Measurements from ENCODE around the gene PSMF1.

Gene PSMF1

DNA sequence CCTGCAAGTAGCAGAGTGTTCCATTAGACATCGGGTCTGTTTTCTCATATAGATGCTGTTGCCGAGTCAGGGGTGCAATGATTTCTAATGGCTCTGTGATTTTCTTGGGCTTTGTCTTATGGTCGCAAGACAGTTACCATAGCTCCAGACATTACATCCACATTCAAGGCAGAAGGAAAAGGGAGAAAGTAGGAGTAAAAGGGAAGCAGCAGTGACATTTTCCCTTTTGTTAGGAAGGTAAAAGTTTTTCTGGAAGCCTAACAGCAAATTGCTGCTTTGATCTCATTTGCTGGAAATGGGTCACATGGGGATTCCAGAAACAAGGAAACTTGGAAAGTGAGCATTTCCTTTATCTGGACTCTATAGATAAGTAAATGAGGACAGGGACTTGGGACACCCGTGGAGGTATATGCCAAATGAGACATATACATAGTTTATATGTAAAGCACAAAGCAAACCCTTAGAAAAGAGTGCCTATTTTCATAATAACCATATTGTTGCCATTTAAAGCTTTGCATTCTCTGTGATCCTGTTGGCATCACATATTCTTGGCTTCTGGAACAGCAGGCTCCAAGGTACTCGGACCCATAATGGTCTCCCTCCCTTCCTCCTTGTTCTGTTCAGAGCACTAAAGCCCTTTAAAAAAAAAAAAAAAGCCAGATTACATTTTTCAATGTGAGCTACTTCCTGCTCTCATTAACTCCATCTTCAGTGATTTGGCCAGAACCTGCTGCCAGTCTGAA, 84.5 kb downstream of the PSMF1 start, which contains the start of gene C20orf202:
C20orf202 (plus strand) TSS at position 693 of the 743 bp plus-strand sequence. CDS start 132 bp downstream, outside the sequence.
- H3K4me3 Mint-ChIP-seq, result no peak within 1 kb of the TSS
- no peaks in the 10 kb centered on the region for H3K9me3 Mint-ChIP-seq
- H3K27ac Mint-ChIP-seq, result no peak within 1 kb of the TSS
- H3K27me3 Mint-ChIP-seq (ENCODE audit: low read depth), result peaks cover 4% of the 10 kb centered on the region
- H3K36me3 Mint-ChIP-seq (ENCODE audit: low read depth), result no peaks in the 10 kb centered on the region
- peaks cover 8% of the 10 kb centered on the region for H3K4me1 Mint-ChIP-seq (ENCODE audit: low read depth)

DNA sequence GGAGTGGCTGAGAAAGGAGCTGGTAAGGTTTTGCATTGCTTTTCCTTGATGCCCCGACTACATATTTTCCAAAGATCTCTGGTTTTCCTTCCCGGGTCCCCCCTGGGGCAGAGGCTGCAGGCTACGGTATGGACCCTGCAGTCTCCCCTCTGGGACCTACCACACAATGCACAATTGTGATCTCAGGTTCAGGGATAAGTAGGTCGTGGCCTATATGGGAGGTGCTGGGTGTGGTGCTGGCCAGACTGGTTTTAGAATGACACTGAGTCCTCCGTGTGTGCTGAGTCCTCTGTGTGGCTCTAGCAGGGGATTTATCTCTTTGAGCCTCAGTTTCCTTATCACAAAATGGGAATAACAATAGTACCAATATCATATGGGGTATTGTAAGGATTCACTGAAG, 85.2 kb downstream of the PSMF1 start:
- H3K9me3 Mint-ChIP-seq, result no peaks in the 10 kb centered on the region
- H3K4me3 Mint-ChIP-seq, result no peak overlapping the region
- no peak overlapping the region for H3K27ac Mint-ChIP-seq
- H3K36me3 Mint-ChIP-seq (ENCODE audit: low read depth), result no peaks in the 10 kb centered on the region
- H3K27me3 Mint-ChIP-seq (ENCODE audit: low read depth), result peaks cover 10% of the 10 kb centered on the region
- H3K4me1 Mint-ChIP-seq (ENCODE audit: low read depth), result peaks cover 8% of the 10 kb centered on the region

DNA sequence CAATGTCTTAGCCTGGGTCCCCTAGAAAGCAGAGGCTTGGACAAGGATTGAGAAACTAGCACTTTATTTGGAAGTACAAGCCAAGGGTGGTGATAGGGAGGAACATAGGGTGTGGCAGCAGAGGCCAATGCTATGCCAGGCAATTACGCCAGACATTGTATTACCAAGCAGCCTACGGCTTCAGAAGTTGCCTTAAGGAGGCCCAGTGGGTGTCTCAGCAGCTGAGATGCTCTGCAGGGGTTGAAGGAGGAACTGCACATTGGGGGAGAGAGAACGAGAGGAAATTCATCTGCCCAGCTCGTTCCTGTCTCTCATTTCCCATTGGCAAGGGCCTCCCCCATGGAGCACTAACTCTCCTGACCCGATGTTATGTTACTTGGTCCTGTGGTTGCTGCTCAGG, 85.7 kb downstream of the PSMF1 start:
- H3K4me1 Mint-ChIP-seq (ENCODE audit: low read depth), result peaks cover 8% of the 10 kb centered on the region
- peaks cover 12% of the 10 kb centered on the region for H3K27me3 Mint-ChIP-seq (ENCODE audit: low read depth)
- H3K4me3 Mint-ChIP-seq, result no peak overlapping the region
- H3K27ac Mint-ChIP-seq, result no peak overlapping the region
- no peaks in the 10 kb centered on the region for H3K9me3 Mint-ChIP-seq
- no peaks in the 10 kb centered on the region for H3K36me3 Mint-ChIP-seq (ENCODE audit: low read depth)

DNA sequence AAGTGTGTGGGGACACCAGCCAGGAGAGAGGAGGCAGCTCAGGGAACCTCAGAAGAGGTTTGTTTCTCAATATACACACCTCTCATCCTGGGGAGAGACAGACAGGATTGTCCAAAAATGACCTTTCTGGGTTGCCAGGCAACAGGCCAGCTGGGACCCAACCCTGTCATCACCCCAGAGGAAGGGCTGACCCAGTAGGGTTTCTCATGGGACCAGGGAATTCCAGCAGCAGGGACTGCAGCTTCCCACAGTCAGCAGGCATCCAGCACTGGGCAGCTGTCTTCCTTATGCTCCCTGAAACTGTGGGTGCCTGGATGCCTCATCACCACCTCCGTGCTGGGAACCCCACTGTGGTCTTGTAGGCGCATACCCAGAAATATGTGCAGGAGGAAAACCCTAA, 86.2 kb downstream of the PSMF1 start:
- Mint-ChIP-seq H3K9me3 (no peaks in the 10 kb centered on the region), H3K36me3 (ENCODE audit: low read depth) (no peaks in the 10 kb centered on the region), H3K4me3 (no peak overlapping the region), H3K4me1 (ENCODE audit: low read depth) (peaks cover 8% of the 10 kb centered on the region), H3K27me3 (ENCODE audit: low read depth) (peaks cover 17% of the 10 kb centered on the region), H3K27ac (no peak overlapping the region)

DNA sequence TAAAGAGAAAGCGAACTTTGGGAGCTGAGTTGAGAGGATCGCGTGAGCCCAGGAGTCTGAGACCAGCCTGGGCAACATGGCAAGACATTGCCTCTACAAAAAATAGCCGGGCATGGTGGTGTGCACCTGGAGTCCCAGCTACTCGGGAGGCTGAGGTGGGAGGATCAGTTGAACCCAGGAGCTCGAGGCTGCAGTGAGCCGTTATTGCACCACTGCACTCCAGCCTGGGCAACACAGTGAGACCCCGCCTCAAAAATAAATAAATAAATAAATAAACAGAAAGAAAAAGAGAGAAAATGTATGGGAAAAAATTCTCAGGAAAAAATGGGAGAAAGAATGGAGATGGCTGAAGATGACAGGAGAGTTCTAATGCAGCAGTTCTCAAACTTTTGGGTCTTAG, 87.4 kb downstream of the PSMF1 start:
- H3K27ac Mint-ChIP-seq, result no peak overlapping the region
- H3K27me3 Mint-ChIP-seq (ENCODE audit: low read depth), result peaks cover 22% of the 10 kb centered on the region
- H3K4me3 Mint-ChIP-seq, result no peak overlapping the region
- H3K36me3 Mint-ChIP-seq (ENCODE audit: low read depth), result no peaks in the 10 kb centered on the region
- H3K9me3 Mint-ChIP-seq, result no peaks in the 10 kb centered on the region
- H3K4me1 Mint-ChIP-seq (ENCODE audit: low read depth), result no peaks in the 10 kb centered on the region

DNA sequence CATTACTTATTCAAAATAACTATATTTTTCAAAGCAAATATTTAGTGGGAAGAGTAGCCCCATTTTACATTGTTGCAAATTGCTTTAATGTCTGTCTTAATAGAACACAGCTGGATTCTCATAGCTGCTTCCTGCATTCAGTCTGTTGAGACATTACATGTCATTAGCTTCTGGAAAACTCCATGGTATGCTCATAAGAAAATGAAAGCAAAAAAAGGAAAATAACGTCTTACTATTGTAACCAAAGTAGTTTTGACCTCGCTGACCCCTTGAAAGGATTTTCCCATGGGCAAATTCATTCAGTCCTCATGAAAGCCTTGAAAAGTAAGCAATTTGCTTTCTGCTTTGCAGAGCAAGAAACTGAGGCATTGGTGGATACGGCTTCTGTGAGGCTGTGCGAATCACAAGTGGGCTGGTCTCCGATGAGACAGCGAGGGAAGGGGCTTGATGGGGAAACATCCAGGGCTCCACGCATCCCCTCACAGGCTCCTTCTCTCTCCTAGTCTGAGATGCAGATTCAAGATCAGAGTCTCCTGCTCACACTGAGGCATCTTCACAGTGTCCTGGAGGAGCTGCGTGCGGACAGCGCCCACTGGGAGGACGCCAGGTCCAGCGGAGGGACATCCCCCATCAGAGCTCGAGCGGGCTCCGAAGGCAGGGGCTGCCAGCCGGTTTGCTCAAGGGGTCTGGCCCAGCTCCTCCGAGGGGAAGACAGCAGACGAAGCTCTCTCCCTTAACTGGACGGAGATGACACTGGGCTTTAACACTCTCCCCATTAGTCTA, 88.2 kb downstream of the PSMF1 start:
- no peak overlapping the region for H3K27ac Mint-ChIP-seq
- H3K9me3 Mint-ChIP-seq, result no peaks in the 10 kb centered on the region
- H3K4me3 Mint-ChIP-seq, result no peak overlapping the region
- peaks cover 26% of the 10 kb centered on the region for H3K27me3 Mint-ChIP-seq (ENCODE audit: low read depth)
- no peaks in the 10 kb centered on the region for H3K36me3 Mint-ChIP-seq (ENCODE audit: low read depth)
- H3K4me1 Mint-ChIP-seq (ENCODE audit: low read depth), result no peaks in the 10 kb centered on the region

DNA sequence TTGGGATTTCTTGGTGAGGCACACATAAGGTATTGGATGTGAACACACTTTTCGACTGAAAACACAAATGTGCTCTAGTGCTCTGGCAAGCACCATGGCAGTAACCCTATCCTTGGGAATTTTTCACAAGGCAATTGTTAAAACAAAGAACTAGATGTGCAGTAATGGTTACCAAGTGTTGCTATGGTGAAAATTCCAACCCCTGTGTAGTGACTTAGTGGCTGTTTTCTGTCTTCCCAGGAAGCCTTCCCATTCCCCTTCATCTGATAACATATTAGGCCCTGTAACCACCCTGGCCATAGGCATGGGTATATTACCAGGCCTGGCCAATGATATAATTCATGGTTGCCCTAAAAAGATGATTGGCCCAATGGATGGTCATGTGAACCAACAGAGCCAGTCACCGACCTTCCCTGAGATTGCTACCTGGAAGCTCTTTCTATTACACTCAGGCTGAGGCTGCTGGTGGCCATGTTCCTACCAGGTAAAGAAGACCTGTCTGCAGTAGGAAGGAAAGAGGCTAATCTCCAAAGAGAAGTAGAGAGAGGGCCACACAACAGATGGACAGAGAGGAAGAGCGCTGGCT, 89.0 kb downstream of the PSMF1 start:
- Mint-ChIP-seq H3K4me3 (no peak overlapping the region), H3K36me3 (ENCODE audit: low read depth) (no peaks in the 10 kb centered on the region), H3K4me1 (ENCODE audit: low read depth) (peaks cover under 1% of the 10 kb centered on the region), H3K27me3 (ENCODE audit: low read depth) (peaks cover 32% of the 10 kb centered on the region), H3K9me3 (no peaks in the 10 kb centered on the region), H3K27ac (no peak overlapping the region)

DNA sequence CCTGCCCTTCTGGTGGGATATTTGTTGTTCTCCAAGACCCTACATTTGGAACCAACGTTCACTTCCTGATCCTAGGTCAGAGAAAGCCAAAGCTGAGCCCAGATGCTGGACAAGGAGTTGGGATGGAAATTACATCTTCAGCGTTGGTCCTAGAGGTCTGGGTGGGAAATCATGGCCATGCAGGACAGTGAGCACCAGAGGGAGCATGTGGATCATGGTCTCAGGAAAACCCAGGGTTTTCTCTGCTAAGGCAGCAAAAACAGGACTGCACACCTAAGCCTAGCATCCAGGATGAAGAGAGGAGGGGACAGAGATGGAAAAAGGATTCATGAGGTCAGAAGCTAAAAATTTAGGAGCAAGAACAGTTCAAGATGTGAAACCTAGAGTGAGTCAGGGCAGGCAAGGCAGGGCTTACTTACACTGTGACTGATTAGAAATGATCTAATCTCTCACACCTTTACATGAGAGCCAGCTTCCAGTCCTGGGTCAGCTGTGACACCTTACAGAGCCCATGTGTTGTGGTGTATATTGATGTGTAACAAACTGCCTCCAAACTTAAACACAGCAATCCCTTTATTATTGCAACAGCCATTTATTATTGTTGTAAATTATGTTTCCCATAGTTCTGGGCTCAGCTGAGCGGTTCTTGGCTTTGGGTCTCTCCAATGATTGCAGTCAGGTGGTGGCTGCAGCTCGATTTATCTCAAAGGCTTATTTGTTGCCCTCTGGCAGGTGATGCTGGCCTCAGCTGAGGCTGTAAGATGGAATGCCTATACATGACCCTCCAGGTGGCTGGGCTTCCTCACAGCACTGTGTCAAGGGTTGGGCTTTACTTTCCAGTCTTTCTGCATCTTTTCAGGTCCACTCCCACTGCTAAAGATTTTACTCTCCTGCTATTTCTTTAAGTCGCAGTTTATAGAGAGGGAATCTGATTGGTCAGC, 91.3 kb downstream of the PSMF1 start:
- no peak overlapping the region for H3K27ac Mint-ChIP-seq
- H3K4me1 Mint-ChIP-seq (ENCODE audit: low read depth), result peaks cover 6% of the 10 kb centered on the region
- peaks cover 34% of the 10 kb centered on the region for H3K27me3 Mint-ChIP-seq (ENCODE audit: low read depth)
- no peaks in the 10 kb centered on the region for H3K36me3 Mint-ChIP-seq (ENCODE audit: low read depth)
- no peak overlapping the region for H3K4me3 Mint-ChIP-seq
- no peaks in the 10 kb centered on the region for H3K9me3 Mint-ChIP-seq

DNA sequence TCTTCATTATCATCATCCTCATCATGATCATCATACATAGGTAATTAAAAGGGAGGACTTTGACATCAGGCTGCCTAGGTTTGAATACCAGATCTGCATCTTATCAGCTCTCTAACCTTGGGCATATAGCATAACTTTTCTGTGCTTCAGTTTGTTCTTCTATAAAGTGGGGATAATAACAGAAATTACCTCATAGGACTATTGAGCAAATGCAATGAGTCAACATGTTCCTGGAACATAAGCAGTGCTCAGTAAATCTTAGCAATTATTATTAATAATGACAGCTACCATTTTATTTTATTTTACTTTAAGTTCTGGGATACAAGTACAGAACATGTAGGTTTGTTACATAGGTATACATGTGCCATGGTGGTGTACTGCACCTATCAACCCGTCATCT, 92.1 kb downstream of the PSMF1 start:
- H3K4me3 Mint-ChIP-seq, result no peak overlapping the region
- no peaks in the 10 kb centered on the region for H3K9me3 Mint-ChIP-seq
- peaks cover 34% of the 10 kb centered on the region for H3K27me3 Mint-ChIP-seq (ENCODE audit: low read depth)
- H3K27ac Mint-ChIP-seq, result no peak overlapping the region
- no peaks in the 10 kb centered on the region for H3K36me3 Mint-ChIP-seq (ENCODE audit: low read depth)
- H3K4me1 Mint-ChIP-seq (ENCODE audit: low read depth), result peaks cover 14% of the 10 kb centered on the region

DNA sequence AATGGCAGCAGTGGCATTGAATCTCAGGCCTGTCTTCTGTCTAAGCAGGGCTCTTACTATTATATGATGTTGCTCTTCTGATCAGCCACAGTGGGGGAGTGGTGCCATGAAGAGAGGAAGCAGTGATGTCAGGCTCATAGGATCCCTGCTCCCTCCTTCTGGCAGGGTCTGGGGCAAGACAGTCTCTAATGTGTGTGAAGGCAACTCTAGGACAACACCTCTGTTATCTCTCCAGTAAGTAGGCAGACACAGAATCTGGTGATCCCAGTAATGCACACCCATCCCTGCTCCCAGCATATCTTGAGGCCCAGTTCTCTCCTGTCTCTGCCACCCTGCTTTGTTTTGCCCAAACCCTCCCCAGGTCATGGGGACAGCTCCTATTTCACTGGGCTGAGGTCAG, 93.6 kb downstream of the PSMF1 start:
- H3K9me3 Mint-ChIP-seq, result no peaks in the 10 kb centered on the region
- peaks cover 22% of the 10 kb centered on the region for H3K4me1 Mint-ChIP-seq (ENCODE audit: low read depth)
- H3K4me3 Mint-ChIP-seq, result no peak overlapping the region
- peaks cover 34% of the 10 kb centered on the region for H3K27me3 Mint-ChIP-seq (ENCODE audit: low read depth)
- H3K27ac Mint-ChIP-seq, result no peak overlapping the region
- no peaks in the 10 kb centered on the region for H3K36me3 Mint-ChIP-seq (ENCODE audit: low read depth)

DNA sequence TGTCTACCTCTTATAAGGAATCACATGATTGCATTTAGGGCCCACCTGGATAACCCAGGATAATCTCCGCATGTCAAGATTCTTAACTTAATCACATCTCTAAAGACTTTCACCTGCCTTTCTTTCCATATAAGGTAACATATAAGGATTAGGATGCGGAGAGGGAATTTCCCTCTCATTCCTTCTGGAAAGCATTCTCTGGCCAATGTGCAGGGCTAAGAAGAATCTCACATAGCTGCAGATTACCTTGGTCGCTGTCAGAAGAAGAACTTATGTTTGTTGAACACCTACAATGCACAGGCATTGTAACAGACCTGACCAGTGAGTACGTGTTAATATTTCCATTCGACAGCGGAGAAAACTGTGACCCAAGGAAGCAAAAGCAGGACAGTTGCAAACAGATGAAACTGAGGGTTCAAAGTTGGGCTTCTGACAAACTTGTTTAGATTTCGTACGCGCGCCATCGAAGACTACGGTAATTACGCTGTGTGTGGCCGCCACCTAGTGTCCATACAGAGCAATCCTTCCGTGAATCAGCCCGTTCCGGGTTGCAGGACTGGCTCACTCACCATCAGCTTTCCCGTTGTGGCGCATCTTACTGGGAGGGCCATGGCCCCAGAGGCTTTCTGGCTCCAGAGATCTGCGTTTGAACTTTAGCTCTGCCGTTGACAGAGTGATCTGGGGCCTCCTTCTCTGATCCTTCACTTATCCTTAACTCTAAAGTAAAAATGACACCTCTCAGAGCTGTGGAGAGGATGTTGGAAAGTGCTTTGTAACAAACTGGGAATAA, 94.4 kb downstream of the PSMF1 start:
- H3K9me3 Mint-ChIP-seq, result no peaks in the 10 kb centered on the region
- no peak overlapping the region for H3K27ac Mint-ChIP-seq
- peaks cover 22% of the 10 kb centered on the region for H3K4me1 Mint-ChIP-seq (ENCODE audit: low read depth)
- no peaks in the 10 kb centered on the region for H3K36me3 Mint-ChIP-seq (ENCODE audit: low read depth)
- H3K4me3 Mint-ChIP-seq, result no peak overlapping the region
- peaks cover 35% of the 10 kb centered on the region for H3K27me3 Mint-ChIP-seq (ENCODE audit: low read depth)

DNA sequence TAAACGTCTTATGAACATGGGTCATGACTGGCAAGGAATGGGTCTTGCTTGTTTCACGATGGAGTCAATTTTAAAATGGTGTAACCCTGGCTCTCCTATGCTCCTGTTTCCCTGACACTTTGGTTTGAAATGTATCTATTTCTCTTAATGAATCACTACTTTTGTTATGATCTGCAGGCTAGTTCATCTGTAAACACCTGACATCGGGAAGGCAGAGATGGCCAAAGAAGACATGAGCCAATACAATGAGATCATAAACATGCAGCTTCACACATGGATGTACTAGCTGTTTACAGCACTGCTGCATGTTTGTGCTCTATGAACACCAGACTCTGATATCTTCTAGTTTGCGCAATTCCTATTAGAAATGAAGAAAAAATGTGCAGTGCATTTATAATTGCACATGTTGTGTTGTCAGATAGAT, 96.4 kb downstream of the PSMF1 start:
- Mint-ChIP-seq H3K4me1 (ENCODE audit: low read depth) (peaks cover 22% of the 10 kb centered on the region), H3K27me3 (ENCODE audit: low read depth) (peaks cover 39% of the 10 kb centered on the region), H3K9me3 (no peaks in the 10 kb centered on the region), H3K36me3 (ENCODE audit: low read depth) (no peaks in the 10 kb centered on the region), H3K27ac (no peak overlapping the region), H3K4me3 (no peak overlapping the region)

DNA sequence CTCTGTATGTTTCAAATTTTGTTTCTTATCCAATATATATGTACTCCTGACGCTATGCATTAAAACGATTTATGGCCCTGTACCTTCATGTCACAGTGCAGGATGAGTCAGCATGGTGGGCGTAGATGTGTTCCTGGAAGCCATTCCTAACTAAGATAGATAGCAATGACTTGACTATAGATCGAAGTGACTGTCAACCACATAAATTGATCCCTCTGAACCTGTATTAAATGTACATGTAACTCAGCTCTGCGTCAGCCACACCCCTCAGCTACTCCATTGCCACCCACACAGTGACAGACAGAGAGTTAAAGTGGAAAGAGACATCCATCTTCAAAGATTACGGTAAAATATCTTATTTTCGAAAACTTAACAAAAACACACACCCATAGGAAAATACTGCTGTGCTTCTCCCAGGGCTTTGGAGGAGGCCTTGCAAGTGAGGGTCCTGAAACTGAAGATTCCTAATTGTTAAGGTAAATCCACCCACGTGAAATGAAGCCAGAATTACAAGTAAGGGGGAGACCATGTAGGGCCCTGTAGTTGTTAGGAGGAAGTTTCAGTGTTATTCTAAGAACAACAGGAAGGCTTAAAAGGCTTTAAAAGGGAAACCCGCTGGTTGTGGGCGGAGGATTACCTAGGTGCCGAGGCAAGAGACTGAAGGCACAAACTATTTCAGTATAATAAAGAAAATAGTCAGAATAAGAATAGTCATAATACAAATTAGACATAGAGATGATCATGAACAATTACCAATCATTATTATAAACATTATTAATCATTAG, 97.2 kb downstream of the PSMF1 start:
- no peaks in the 10 kb centered on the region for H3K36me3 Mint-ChIP-seq (ENCODE audit: low read depth)
- peak overlapping the region; percentile 55 for H3K4me3 Mint-ChIP-seq
- peaks cover 22% of the 10 kb centered on the region for H3K4me1 Mint-ChIP-seq (ENCODE audit: low read depth)
- H3K27ac Mint-ChIP-seq, result peak overlapping the region; percentile 85
- no peaks in the 10 kb centered on the region for H3K9me3 Mint-ChIP-seq
- peaks cover 42% of the 10 kb centered on the region for H3K27me3 Mint-ChIP-seq (ENCODE audit: low read depth)

Data from T-helper 1 cell treated with Interleukin-12 subunit alpha and Interleukin-12 subunit beta and Interleukin-4 antibody, amounts not matched to agents 30 μg/mL and 1 μg/mL, for 36 hours (primary cell).